Neutrophil (primary cell): ENCODE measurements around the gene PADI1.

Experiments used
- H3K27ac ChIP-seq: fragments of 200-600 bp; sonication (generic); 2 replicates; pipeline ENCODE4 v1.5.1; 2016; ENCODE audit warnings: mild to moderate bottlenecking, moderate library complexity
- H3K27me3 ChIP-seq: fragments of 200-600 bp; sonication (generic); 2 replicates; pipeline ENCODE4 v1.6.0; 2016; ENCODE audit warnings: mild to moderate bottlenecking
- H3K36me3 ChIP-seq: fragments of 200-600 bp; sonication (generic); 2 replicates; pipeline ENCODE4 v1.5.1; 2017
- H3K4me1 ChIP-seq, 2 experiments: fragments of 200-600 bp in 1 of 2; sonication (generic) in 1 of 2; 1 replicate in 1 of 2; 2 replicates in 1 of 2; pipeline versions ENCODE4 v1.5.1 to v1.6.1; 2013 to 2016; ENCODE audit warnings: low read depth in 1 of 2, low read length in 1 of 2, mild to moderate bottlenecking in 1 of 2, moderate library complexity in 1 of 2; ENCODE audit not compliant: control insufficient read depth in 1 of 2, insufficient read depth in 1 of 2
- H3K4me3 ChIP-seq, 2 experiments: fragments of 200-600 bp in 1 of 2; sonication (generic) in 1 of 2; 1 replicate in 1 of 2; 2 replicates in 1 of 2; pipeline ENCODE4 v1.5.1; 2013 to 2016; ENCODE audit warnings: low read depth in 1 of 2, low read length in 1 of 2, mild to moderate bottlenecking in 1 of 2, moderate library complexity in 1 of 2
- H3K9me3 ChIP-seq: fragments of 200-600 bp; sonication (generic); 2 replicates; pipeline ENCODE4 v1.5.1; 2016
- TF ChIP-seq, protein P1 (sequence below): fragments of 200-600 bp; sonication (generic); IDR thresholded peaks from 2 replicates; pipeline ENCODE4 v1.5.1; 2016; ENCODE audit warnings: antibody characterized with exemption

PADI1 gene

DNA sequence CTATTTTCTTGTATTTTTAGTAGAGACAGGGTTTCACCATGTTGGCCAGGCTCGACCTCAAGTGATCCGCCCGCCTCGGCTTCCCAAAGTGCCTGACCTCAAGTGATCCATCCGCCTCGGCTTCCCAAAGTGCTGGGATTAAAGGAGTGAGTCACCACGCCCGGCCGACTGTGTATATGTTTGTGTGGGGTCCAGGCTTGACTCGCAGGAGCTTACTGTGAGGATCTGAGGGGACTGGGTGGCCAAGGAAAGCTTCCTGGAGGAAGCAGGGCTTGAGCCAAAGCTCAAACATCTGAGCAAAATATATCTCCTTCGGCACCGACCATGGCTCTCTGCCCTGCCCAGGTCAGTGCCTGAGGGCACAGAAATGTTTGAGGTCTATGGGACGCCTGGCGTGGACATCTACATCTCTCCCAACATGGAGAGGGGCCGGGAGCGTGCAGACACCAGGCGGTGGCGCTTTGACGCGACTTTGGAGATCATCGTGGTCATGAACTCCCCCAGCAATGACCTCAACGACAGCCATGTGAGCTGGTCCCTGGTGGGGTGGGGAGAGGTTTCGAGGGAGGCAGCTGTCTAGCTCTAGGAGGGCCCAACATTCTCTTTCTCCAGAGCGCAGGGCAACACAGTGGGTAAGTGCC, 54.4 kb downstream of the PADI1 start:
- Histone ChIP-seq H3K4me3 (no peak overlapping the region), H3K9me3 (no peaks in the 10 kb centered on the region), H3K36me3 (no peaks in the 10 kb centered on the region), H3K27ac (no peak overlapping the region), H3K27me3 (no peaks in the 10 kb centered on the region), H3K4me1 (peaks cover 10 to 13% of the 10 kb centered on the region in 2 experiments)
- TF ChIP-seq, protein P1, sequence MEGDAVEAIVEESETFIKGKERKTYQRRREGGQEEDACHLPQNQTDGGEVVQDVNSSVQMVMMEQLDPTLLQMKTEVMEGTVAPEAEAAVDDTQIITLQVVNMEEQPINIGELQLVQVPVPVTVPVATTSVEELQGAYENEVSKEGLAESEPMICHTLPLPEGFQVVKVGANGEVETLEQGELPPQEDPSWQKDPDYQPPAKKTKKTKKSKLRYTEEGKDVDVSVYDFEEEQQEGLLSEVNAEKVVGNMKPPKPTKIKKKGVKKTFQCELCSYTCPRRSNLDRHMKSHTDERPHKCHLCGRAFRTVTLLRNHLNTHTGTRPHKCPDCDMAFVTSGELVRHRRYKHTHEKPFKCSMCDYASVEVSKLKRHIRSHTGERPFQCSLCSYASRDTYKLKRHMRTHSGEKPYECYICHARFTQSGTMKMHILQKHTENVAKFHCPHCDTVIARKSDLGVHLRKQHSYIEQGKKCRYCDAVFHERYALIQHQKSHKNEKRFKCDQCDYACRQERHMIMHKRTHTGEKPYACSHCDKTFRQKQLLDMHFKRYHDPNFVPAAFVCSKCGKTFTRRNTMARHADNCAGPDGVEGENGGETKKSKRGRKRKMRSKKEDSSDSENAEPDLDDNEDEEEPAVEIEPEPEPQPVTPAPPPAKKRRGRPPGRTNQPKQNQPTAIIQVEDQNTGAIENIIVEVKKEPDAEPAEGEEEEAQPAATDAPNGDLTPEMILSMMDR: no peak

DNA sequence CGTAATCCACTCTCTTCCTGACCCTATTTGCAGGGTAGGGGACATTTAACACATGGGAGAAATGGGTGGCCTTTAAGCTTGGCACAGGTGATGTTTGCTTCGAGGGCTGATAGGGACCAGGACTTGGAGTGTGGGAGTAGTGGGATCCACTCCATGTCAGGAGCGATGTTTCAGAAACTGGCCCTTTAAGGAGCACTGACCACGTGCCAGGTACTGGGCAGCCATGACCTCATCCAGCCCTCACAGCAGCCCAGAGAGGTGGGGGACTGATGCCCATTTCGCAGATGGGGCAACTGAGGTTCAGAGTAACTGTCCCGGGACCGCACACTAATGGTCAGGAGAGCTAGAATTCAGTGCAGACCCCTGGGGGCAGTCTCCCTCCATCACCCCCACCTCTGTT, 55.3 kb downstream of the PADI1 start:
- Histone ChIP-seq H3K36me3 (no peaks in the 10 kb centered on the region), H3K27me3 (no peaks in the 10 kb centered on the region), H3K9me3 (no peaks in the 10 kb centered on the region), H3K4me1 (peaks cover 10 to 13% of the 10 kb centered on the region in 2 experiments), H3K4me3 (no peak overlapping the region), H3K27ac (no peak overlapping the region)
- TF ChIP-seq, protein P1: no peak

DNA sequence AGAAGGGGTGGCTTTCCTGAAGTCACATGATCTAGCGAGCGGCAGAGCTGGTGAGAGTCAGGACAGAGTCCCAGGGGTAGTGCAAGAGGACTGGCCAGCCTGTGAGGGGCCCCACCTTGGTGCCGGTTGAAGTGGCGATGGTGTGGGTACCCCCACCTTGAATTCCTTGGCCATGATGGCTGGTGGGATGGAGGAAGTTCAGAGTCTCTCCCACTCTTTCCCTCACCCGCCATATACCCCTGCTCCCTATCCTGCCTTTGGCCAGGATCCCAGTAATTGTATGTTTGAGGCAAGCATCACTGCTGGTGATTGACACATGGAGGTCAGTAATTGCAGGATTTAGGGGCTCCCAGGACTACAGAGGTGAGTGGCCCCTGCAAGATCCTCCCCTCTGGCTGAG, 55.8 kb downstream of the PADI1 start:
- Histone ChIP-seq H3K9me3 (no peaks in the 10 kb centered on the region), H3K27ac (no peak overlapping the region), H3K4me3 (no peak overlapping the region), H3K4me1 (peaks cover 8 to 9% of the 10 kb centered on the region in 2 experiments), H3K36me3 (no peaks in the 10 kb centered on the region), H3K27me3 (no peaks in the 10 kb centered on the region)
- TF ChIP-seq, protein P1: no peak

DNA sequence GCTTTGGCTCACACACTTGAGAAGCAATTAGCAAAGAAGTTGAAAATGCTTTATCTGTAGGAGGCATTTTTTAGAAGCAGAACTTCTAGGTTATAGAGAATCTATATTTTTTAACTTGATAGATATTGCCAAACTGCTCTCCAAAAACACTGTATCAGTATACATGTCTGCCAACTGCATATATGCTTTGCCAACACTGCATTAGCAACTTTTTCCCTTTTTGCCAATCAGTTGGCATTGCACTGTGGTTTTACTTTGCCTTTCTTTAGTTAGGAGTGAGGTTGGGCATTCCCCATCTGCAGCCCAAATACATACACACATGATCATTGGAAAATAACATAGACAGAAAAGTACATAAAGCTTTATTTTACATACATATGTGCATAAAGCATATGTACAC, 59.0 kb downstream of the PADI1 start:
- no peak overlapping the region for H3K27ac ChIP-seq
- TF ChIP-seq, protein P1: no peak
- H3K4me1 ChIP-seq: no peaks in the 10 kb centered on the region
- no peaks in the 10 kb centered on the region for H3K9me3 ChIP-seq
- no peak overlapping the region for H3K4me3 ChIP-seq
- H3K36me3 ChIP-seq: no peaks in the 10 kb centered on the region
- no peaks in the 10 kb centered on the region for H3K27me3 ChIP-seq

DNA sequence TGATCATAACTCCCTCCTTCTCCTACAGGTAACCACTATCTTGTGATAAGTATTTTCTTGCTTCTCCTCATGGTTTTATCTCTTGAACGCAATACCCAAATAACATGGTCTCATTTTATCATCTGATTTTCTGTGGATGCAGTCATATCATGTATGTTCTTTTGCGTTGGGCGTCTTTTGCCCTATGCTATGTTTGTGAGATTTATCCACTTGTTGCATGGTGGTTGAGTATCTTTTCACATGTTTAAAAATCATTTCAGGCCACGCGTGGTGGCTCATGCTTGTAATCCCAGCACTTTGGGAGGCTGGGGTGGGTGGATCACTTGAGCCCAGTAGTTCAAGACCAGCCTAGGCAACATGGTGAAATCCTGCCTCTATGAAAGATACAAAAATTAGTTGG, 59.5 kb downstream of the PADI1 start:
- Histone ChIP-seq H3K4me3 (no peak overlapping the region), H3K4me1 (no peaks in the 10 kb centered on the region), H3K36me3 (no peaks in the 10 kb centered on the region), H3K9me3 (no peaks in the 10 kb centered on the region), H3K27me3 (no peaks in the 10 kb centered on the region), H3K27ac (no peak overlapping the region)
- TF ChIP-seq, protein P1: no peak
